NT2/D1 (cell line): ENCODE results near the gene C13orf42.

Source experiments
- YY1 ChIP-seq: IDR thresholded peaks from 2 replicates; pipeline ENCODE4 v1.6.1; 2011; ENCODE audit not compliant: insufficient read length, insufficient read depth
- ZNF274 ChIP-seq: IDR thresholded peaks from 2 replicates; pipeline ENCODE4 v1.6.1; 2011; ENCODE audit warnings: mild to moderate bottlenecking, low read depth, low read length

- TF ChIP-seq YY1 (no peak), ZNF274 (no peak)
These were observed 67.8 kb downstream of the C13orf42 start for GRCh38 chr13:51043310-51043709.
